Trophoblast cell (in vitro differentiated cells and primary cell): ENCODE measurements around the gene CENPP.

Experiments used
- DNase-seq, 2 donors: peaks; one replicate each; pipeline ENCODE4 v3.0.0-alpha.2; 2016
- H2AFZ ChIP-seq: 2 replicates; pipeline ENCODE4 v1.6.1; 2013; ENCODE audit warnings: low read length, moderate library complexity, mild to moderate bottlenecking; ENCODE audit not compliant: insufficient read depth, poor library complexity
- H2AK5ac ChIP-seq: 2 replicates; pipeline ENCODE4 v1.6.1; 2013; ENCODE audit warnings: mild to moderate bottlenecking, low read length
- H2BK120ac ChIP-seq: 2 replicates; pipeline ENCODE4 v1.6.1; 2013; ENCODE audit warnings: low read length, mild to moderate bottlenecking, moderate library complexity; ENCODE audit not compliant: insufficient read depth, poor library complexity
- H2BK12ac ChIP-seq: 2 replicates; pipeline ENCODE4 v1.6.1; 2013; ENCODE audit warnings: mild to moderate bottlenecking, low read length, moderate library complexity
- H2BK5ac ChIP-seq: 2 replicates; pipeline ENCODE4 v1.6.1; 2013; ENCODE audit warnings: low read length, low read depth, moderate library complexity, mild to moderate bottlenecking; ENCODE audit not compliant: poor library complexity
- H3K14ac ChIP-seq: 2 replicates; pipeline ENCODE4 v1.6.1; 2013; ENCODE audit warnings: mild to moderate bottlenecking, low read length
- H3K18ac ChIP-seq: 2 replicates; pipeline ENCODE4 v1.6.1; 2013; ENCODE audit warnings: mild to moderate bottlenecking, low read length
- H3K23ac ChIP-seq: 2 replicates; pipeline ENCODE4 v1.6.1; 2013; ENCODE audit warnings: low read length
- H3K27ac ChIP-seq: 2 replicates; pipeline ENCODE4 v1.5.1; 2013; ENCODE audit warnings: low read depth, mild to moderate bottlenecking, inconsistent platforms, low read length, moderate library complexity
- H3K27me3 ChIP-seq: 2 replicates; pipeline ENCODE4 v1.6.1; 2013; ENCODE audit warnings: inconsistent platforms, mild to moderate bottlenecking, low read length, moderate library complexity; ENCODE audit not compliant: insufficient read depth
- H3K36me3 ChIP-seq, 2 experiments: 1 replicate in 1 of 2; 2 replicates in 1 of 2; pipeline ENCODE4 v1.6.1; 2013; ENCODE audit warnings: low read length in 2 of 2, mild to moderate bottlenecking in 2 of 2, moderate library complexity in 1 of 2; ENCODE audit not compliant: insufficient read depth in 2 of 2, control insufficient read depth in 1 of 2
- H3K4ac ChIP-seq: 2 replicates; pipeline ENCODE4 v1.6.1; 2013; ENCODE audit warnings: low read depth, mild to moderate bottlenecking, low read length, moderate library complexity
- H3K4me1 ChIP-seq, 2 experiments: 1 replicate in 1 of 2; 2 replicates in 1 of 2; pipeline ENCODE4 v1.6.1; 2013; ENCODE audit warnings: low read length in 2 of 2, mild to moderate bottlenecking in 2 of 2, moderate library complexity in 1 of 2; ENCODE audit not compliant: insufficient read depth in 2 of 2, control insufficient read depth in 1 of 2
- H3K4me2 ChIP-seq: 2 replicates; pipeline ENCODE4 v1.6.1; 2013; ENCODE audit warnings: inconsistent platforms, mild to moderate bottlenecking, low read length, moderate library complexity
- H3K4me3 ChIP-seq: 2 replicates; pipeline ENCODE4 v1.5.1; 2013; ENCODE audit warnings: mild to moderate bottlenecking, low read depth, low read length, inconsistent platforms
- H3K79me1 ChIP-seq: one replicate; pipeline ENCODE4 v1.6.1; 2013; ENCODE audit warnings: low read length
- H3K79me2 ChIP-seq: 2 replicates; pipeline ENCODE4 v1.6.1; 2013; ENCODE audit warnings: low read length, mild to moderate bottlenecking; ENCODE audit not compliant: control insufficient read depth, insufficient read depth, poor library complexity
- H3K9ac ChIP-seq: 2 replicates; pipeline ENCODE4 v1.6.1; 2013; ENCODE audit warnings: mild to moderate bottlenecking, low read length
- H3K9me3 ChIP-seq: 2 replicates; pipeline ENCODE4 v1.6.1; 2013; ENCODE audit warnings: low read depth, mild to moderate bottlenecking, control low read depth, inconsistent platforms, low read length; ENCODE audit not compliant: insufficient read depth
- H4K12ac ChIP-seq: 2 replicates; pipeline ENCODE4 v1.6.1; 2013; ENCODE audit warnings: low read depth, mild to moderate bottlenecking, low read length, moderate library complexity
- H4K8ac ChIP-seq: 2 replicates; pipeline ENCODE4 v1.6.1; 2013; ENCODE audit warnings: low read depth, mild to moderate bottlenecking, low read length, moderate library complexity
- H4K91ac ChIP-seq: one replicate; pipeline ENCODE4 v1.6.1; 2013; ENCODE audit warnings: low read depth, mild to moderate bottlenecking, low read length, moderate library complexity
- WGBS: extraction: QIAGEN DNeasy Blood & Tissue Kit; methylation state at CpG from one replicate; pipeline ENCODE4 v1.1.7; 2013; ENCODE audit warnings: missing lambda C conversion rate; ENCODE audit not compliant: insufficient read length, insufficient coverage; ENCODE audit errors: extremely low coverage; 5-methylcytosine and 5-hydroxymethylcytosine counted together

Gene CENPP

DNA sequence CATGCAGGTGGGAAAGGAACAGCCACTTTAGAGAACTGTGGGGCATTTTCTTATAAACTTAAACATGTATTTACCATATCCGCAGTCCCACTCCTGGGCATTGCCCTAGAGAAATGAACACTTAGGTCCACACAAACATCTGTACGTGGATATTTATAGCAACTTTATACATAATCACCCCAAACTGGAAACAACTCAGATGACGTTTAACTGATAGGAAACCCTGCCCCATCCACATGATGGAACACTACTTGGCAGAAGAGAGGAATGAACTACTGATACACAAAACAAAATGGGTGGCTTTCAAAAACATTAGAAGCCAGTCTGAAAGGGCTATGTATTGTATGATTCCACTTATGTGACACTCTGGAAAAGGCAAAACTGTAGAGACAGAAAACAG is 187.6 kb downstream of the CENPP start:
- Histone ChIP-seq H3K36me3 (no peaks in the 10 kb centered on the region), H2BK12ac (no peak overlapping the region), H4K12ac (no peak overlapping the region), H2BK5ac (no peak overlapping the region), H3K9ac (no peak overlapping the region), H3K4ac (no peak overlapping the region), H3K4me1 (no peaks in the 10 kb centered on the region), H3K4me2 (no peak overlapping the region), H3K14ac (no peak overlapping the region), H2BK120ac (no peak overlapping the region), H4K91ac (no peak overlapping the region), H3K18ac (no peak overlapping the region), H2AK5ac (no peak overlapping the region), H3K79me1 (no peaks in the 10 kb centered on the region), H3K9me3 (no peaks in the 10 kb centered on the region), H2AFZ (no peak overlapping the region), H3K4me3 (no peak overlapping the region), H4K8ac (no peak overlapping the region), H3K27ac (no peak overlapping the region), H3K27me3 (no peaks in the 10 kb centered on the region), H3K79me2 (no peaks in the 10 kb centered on the region), H3K23ac (no peak overlapping the region)
- no CpG with 5 or more reads among the region's 3 CpGs for WGBS
- no peak for DNase-seq

DNA sequence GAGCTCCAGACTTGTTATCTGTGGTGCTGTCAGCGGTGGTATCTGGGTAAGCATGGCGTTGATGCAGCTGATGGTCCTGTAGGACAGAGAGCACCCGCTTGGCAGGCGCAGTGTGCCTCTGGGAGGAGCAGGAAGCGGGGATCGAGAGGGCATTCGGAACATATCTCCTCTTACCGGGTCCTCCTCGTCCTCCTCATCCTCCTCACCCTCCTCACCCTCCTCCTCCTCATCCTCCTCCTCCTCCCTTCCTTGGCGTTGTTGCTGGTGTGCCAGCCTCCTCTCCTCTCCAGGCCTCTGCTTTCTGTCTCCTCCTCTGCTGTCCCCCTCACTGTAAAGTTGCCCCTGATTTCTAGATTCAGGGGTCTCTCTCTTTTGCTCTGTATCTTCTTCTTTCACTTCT is 188.9 kb downstream of the CENPP start:
- H2AFZ ChIP-seq: no peak overlapping the region
- H4K8ac ChIP-seq: no peak overlapping the region
- WGBS: no CpG with 5 or more reads among the region's 10 CpGs
- H2BK5ac ChIP-seq: no peak overlapping the region
- H3K27me3 ChIP-seq: no peaks in the 10 kb centered on the region
- no peaks in the 10 kb centered on the region for H3K36me3 ChIP-seq
- no peak overlapping the region for H3K4me3 ChIP-seq
- H3K27ac ChIP-seq: no peak overlapping the region
- no peaks in the 10 kb centered on the region for H3K79me2 ChIP-seq
- no peaks in the 10 kb centered on the region for H3K4me1 ChIP-seq
- no peaks in the 10 kb centered on the region for H3K9me3 ChIP-seq
- no peak overlapping the region for H3K4me2 ChIP-seq
- no peak overlapping the region for H2BK120ac ChIP-seq
- no peak for DNase-seq
- no peak overlapping the region for H2BK12ac ChIP-seq
- H3K23ac ChIP-seq: no peak overlapping the region
- no peak overlapping the region for H4K12ac ChIP-seq
- H3K18ac ChIP-seq: no peak overlapping the region
- H3K14ac ChIP-seq: no peak overlapping the region
- no peak overlapping the region for H3K9ac ChIP-seq
- no peak overlapping the region for H2AK5ac ChIP-seq
- no peak overlapping the region for H3K4ac ChIP-seq
- no peak overlapping the region for H4K91ac ChIP-seq
- H3K79me1 ChIP-seq: no peaks in the 10 kb centered on the region

DNA sequence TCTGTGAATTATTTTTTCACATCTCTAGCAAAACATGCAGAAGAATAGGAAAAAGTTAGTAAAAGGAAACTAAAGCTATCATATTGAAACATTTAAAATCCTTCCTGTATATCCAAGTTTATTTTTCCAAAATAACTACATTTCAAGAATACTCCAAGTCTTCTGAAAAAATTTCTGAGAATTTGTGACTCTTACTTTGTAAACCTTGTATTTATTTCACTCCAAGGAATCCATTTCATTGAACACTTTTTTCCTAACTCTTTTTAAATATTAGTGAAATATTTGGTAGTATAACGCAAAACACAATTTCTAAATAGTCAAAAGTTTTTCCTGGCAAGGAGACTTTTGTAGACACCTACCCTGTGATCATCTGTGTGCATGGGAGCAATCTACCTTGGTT is 190.8 kb downstream of the CENPP start:
- H4K91ac ChIP-seq: no peak overlapping the region
- no peak overlapping the region for H3K27ac ChIP-seq
- H3K79me2 ChIP-seq: no peaks in the 10 kb centered on the region
- no peak overlapping the region for H2BK12ac ChIP-seq
- no peaks in the 10 kb centered on the region for H3K36me3 ChIP-seq
- no peak overlapping the region for H3K9ac ChIP-seq
- no peak overlapping the region for H2BK5ac ChIP-seq
- WGBS: no CpG with 5 or more reads among the region's 1 CpG
- no peak overlapping the region for H3K4me3 ChIP-seq
- no peaks in the 10 kb centered on the region for H3K9me3 ChIP-seq
- no peak overlapping the region for H3K4me2 ChIP-seq
- no peak overlapping the region for H2AFZ ChIP-seq
- H2BK120ac ChIP-seq: no peak overlapping the region
- no peaks in the 10 kb centered on the region for H3K27me3 ChIP-seq
- no peak for DNase-seq
- H3K14ac ChIP-seq: no peak overlapping the region
- H3K23ac ChIP-seq: no peak overlapping the region
- no peaks in the 10 kb centered on the region for H3K79me1 ChIP-seq
- no peak overlapping the region for H3K18ac ChIP-seq
- no peaks in the 10 kb centered on the region for H3K4me1 ChIP-seq
- H4K12ac ChIP-seq: no peak overlapping the region
- H2AK5ac ChIP-seq: no peak overlapping the region
- no peak overlapping the region for H3K4ac ChIP-seq
- H4K8ac ChIP-seq: no peak overlapping the region

DNA sequence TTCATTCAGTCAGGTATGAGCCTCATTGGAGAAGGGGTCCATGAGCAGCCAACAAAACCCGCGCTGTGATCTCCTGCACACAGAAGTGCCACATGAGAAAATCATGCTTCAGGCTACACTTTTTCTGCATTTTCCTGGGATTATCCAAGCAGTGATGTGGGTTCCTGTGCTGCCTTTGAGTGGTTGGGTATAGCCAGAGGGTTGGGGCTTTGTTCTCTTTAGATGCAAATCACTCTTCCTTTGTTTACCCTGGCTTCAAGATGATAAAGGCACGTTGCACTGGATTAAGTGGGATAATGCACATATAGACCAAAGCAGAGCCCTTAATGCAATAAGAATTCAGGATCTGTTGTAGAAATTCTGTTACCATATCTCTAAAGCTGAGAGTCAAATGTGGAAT is 191.3 kb downstream of the CENPP start:
- H4K8ac ChIP-seq: no peak overlapping the region
- no peak overlapping the region for H3K9ac ChIP-seq
- no peaks in the 10 kb centered on the region for H3K4me1 ChIP-seq
- no peak overlapping the region for H3K4me2 ChIP-seq
- no peaks in the 10 kb centered on the region for H3K79me2 ChIP-seq
- no CpG with 5 or more reads among the region's 3 CpGs for WGBS
- H2AK5ac ChIP-seq: no peak overlapping the region
- H3K4me3 ChIP-seq: no peak overlapping the region
- no peak overlapping the region for H3K23ac ChIP-seq
- no peaks in the 10 kb centered on the region for H3K27me3 ChIP-seq
- DNase-seq: no peak
- H3K9me3 ChIP-seq: no peaks in the 10 kb centered on the region
- H3K4ac ChIP-seq: no peak overlapping the region
- H3K79me1 ChIP-seq: no peaks in the 10 kb centered on the region
- no peaks in the 10 kb centered on the region for H3K36me3 ChIP-seq
- H3K14ac ChIP-seq: no peak overlapping the region
- no peak overlapping the region for H3K27ac ChIP-seq
- H4K91ac ChIP-seq: no peak overlapping the region
- no peak overlapping the region for H3K18ac ChIP-seq
- H2BK5ac ChIP-seq: no peak overlapping the region
- H2BK12ac ChIP-seq: no peak overlapping the region
- H2AFZ ChIP-seq: no peak overlapping the region
- H2BK120ac ChIP-seq: no peak overlapping the region
- H4K12ac ChIP-seq: no peak overlapping the region
